Right forelimb (tissue), 1 donor: ENCODE measurements around the gene ATP5ME.
"Not testable (repeated sequence)": the region's sequence is repeated elsewhere in the genome, so short reads cannot be mapped to it uniquely, and the experiment has no call there.

Experiments used
- DNase-seq: peaks from one replicate; pipeline ENCODE4 v3.0.0-alpha.2; 2018

The ATP5ME gene

GRCh38 chr4:704198-704891, 30.3 kb upstream of the ATP5ME start:
- DNase-seq, result no peak

- no peak for DNase-seq
These were observed 29.5 kb upstream of the ATP5ME start for GRCh38 chr4:703336-704197.

- no peak for DNase-seq
These were observed 28.6 kb upstream of the ATP5ME start for GRCh38 chr4:702618-703048.

GRCh38 chr4:700587-701264, 26.6 kb upstream of the ATP5ME start:
- no peak for DNase-seq

GRCh38 chr4:699816-700580, 25.9 kb upstream of the ATP5ME start:
- DNase-seq, result no peak

GRCh38 chr4:694341-694940, 20.4 kb upstream of the ATP5ME start:
- DNase-seq, result not testable (repeated sequence)

GRCh38 chr4:692771-693554, 18.9 kb upstream of the ATP5ME start:
- no peak for DNase-seq

- DNase-seq, result no peak
These were observed 15.6 kb upstream of the ATP5ME start for GRCh38 chr4:689723-690122.

- DNase-seq, result peak; percentile 59
These were observed 15.0 kb upstream of the ATP5ME start, which contains the start of gene SLC49A3 for GRCh38 chr4:688854-689681. Gene SLC49A3, minus strand, starts transcription at chr4:689151. Its CDS starts 24 bp downstream, at chr4:689127.

GRCh38 chr4:687971-688853, 14.1 kb upstream of the ATP5ME start:
- no peak for DNase-seq

- DNase-seq, result peak; percentile 62
These were observed 13.2 kb upstream of the ATP5ME start for GRCh38 chr4:687048-687970.

- no peak for DNase-seq
These were observed 12.5 kb upstream of the ATP5ME start for GRCh38 chr4:686413-687040.

GRCh38 chr4:685679-686412, 11.8 kb upstream of the ATP5ME start:
- DNase-seq, result no peak

GRCh38 chr4:684623-685327, 10.7 kb upstream of the ATP5ME start:
- peak; percentile 46 for DNase-seq

GRCh38 chr4:683982-684622, 10.0 kb upstream of the ATP5ME start:
- peak; percentile 55 for DNase-seq
